OCI-LY7 (cell line): ENCODE data around the gene COL20A1.

Experiments
- CTCF ChIP-seq: fragments of 200-600 bp; sonication (generic); conservative IDR thresholded peaks from 2 replicates; pipeline ENCODE4 v1.5.1; 2014; ENCODE audit warnings: mild to moderate bottlenecking, antibody characterized with exemption, low read length, moderate library complexity, mixed read lengths
- EZH2phosphoT487 ChIP-seq: fragments of 200-600 bp; sonication (generic); IDR thresholded peaks from 2 replicates; pipeline ENCODE4 v1.6.1; 2018; ENCODE audit warnings: low read depth, borderline replicate concordance, mild to moderate bottlenecking, mixed run types, antibody characterized with exemption, low read length, moderate library complexity, mixed read lengths

DNA sequence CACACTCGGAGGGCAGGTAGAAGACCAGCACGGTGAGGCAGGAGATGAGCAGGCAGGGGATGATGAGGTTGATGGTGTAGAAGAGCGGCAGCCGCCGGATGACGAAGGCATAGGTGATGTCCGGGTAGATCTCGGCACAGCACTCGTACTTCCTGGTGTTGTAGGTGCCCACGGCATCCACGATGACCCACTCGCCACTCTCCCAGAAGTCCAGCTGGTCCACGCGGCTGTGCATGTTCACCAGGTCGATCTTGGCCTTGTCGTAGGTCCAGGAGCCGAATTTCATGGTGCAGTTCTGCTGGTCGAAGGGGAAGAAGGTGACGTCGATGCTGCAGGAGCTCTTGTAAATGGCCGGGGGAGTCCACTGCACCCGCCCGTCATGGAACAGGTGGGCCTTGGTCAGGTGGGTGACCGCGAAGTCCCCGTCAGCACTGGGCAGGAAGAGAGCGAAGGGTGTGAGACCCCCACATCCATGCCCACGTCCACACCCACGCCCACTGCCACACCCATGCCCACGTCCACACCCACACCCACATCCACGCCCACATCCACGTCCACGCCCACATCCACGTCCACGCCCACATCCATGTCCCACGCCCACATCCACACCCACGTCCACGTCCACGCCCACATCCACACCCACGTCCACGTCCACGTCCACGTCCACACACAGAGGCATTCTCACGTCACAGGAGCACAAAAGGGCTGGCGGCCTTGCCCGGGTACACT is 57.8 kb downstream of the COL20A1 start:
- no peak for TF ChIP-seq CTCF
- no peak for TF ChIP-seq EZH2phosphoT487
